Measurements from ENCODE around the gene TBKBP1. TPM values are rescaled to one million over a fixed set of nuclear protein-coding genes. Genes with fewer than 3 reads are reported as not detected.
A peak's percentile ranks its signal among the peaks of the same experiment; 100 is the strongest.

Gene TBKBP1
- total RNA-seq, 1 experiment from 2014 or later: 8.3 TPM

DNA sequence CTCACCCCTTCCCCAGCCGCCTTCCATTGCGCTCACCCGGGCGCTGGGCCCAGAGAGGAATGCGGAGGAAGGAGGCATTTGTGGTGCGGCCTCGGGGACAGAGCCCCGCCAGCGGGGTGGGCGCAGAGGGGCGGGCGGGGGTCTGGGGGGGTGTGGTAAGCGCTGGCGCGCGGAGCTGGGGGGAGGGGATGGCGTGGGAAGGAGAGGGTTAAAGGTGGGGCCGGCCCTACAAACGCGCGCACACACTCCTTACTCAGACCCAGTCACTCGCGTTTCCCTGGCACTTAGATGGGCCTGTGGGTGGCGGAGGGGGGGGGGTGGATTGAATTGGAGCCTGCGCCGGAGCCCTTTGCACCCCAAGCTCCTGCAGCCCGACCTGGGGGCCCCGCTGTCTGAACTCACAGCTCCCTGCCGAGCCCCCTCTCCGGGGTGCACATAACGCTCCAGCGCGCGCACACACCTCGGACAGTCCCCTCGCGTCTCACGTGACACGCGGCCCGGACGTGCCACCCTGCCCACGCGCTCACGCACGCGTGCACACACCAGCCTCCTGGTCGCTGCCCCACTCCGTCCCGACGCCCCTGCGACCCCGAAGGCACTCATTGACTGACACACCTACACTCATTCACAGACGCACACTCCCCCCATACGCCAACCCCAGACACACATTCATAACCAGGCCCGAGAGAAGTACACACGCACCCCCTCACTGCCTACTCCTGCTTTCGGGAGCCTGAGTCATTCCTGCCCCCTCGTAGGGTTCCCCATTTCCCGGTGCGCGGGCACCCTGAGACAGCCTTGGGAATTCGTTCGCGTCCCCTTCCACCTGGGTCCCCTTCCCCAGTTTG lies 844 bp downstream of the TBKBP1 start:
- in situ Hi-C loops (cut with HindIII; ENCODE audit: low pct_unique_long_range_greater_than_20kb, low sequenced_read_pairs): no loop called here
- no peak for DNase-seq (ENCODE audit: low read depth, low spot score)

DNA sequence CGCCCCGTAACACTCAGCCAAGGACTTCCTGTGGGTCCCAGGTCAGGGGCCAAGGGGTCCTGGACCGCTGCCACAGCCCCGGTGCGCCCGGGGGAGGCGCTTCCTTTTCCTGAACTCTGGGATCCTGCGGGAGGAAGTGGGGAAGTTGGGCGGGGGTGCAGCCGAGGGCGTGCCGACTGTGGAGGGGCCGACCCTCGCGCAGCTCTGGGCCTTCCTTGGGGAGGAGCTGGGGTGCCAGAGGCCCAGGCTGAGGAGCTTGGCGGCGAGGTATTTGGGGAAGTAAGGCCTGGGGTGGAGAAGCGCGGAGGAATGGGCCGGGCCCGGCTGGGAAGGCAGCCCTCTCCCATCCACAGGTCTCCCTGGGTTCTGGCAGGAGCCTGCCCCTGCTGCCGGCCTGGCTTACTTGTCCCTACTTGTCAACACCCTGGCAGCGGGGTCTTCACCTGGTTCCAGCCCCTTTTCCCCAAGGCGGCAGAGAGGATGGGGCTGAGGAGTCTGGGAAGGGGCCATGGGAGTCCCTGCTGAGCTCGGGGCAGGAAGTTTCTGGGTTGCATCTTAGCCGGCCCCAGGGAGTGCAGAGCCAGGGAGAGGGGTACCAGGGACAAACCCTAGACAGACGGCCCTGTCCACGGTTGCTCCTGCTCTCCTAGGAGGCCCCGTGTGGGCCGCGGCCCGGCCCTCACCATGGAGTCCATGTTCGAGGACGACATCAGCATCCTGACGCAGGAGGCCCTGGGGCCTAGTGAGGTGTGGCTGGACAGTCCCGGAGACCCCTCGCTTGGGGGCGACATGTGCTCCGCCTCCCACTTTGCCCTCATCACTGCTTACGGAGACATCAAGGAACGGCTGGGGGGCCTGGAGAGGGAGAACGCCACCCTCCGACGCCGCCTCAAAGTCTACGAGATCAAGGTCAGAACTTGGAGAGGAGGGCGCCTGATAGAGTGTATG lies 1.7 kb downstream of the TBKBP1 start:
- in situ Hi-C loops (cut with HindIII; ENCODE audit: low pct_unique_long_range_greater_than_20kb, low sequenced_read_pairs): no loop called here
- DNase-seq (ENCODE audit: low read depth, low spot score): no peak

DNA sequence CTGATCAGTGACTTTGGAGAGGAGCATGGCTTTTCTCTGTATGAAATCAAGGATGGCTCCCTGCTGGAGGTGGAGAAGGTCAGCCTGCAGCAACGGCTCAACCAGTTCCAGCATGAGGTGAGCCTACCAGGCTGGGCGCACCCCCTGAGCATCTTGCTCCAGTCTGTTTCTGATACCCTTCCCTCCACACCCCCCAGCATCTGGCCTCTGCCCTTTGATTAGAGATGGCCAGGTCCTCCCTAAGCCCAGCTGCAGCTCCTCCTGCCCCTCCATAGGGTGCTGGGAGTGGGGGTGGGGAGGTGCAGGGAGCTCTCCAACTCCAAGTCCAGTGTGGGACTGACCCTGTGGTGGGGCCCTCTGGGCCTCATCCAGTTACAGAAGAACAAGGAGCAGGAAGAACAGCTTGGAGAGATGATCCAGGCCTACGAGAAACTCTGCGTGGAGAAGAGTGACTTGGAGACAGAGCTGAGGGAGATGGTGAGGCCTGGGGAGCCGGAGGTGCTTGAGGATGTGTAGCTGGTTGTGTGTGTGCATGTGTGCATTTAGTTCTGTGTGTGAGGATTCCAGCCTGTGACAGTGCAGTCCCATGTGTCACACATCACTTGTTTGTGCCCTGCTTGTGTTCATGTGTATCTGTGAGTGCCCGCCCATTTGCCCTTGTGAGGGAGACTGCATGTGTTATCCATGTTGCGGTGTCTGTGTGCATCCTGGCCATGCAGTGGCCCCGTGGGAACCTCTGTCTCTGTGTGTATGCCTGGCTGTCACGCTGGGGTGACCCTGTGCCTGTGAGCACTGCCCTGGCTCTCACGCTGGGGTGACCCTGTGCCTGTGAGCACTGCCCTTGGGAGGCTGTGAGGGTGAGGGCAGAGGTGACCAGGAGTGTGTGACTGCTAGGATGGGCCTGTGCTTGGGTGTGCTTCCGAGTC lies 3.0 kb downstream of the TBKBP1 start:
- in situ Hi-C loops (cut with HindIII; ENCODE audit: low pct_unique_long_range_greater_than_20kb, low sequenced_read_pairs): no loop called here
- DNase-seq (ENCODE audit: low read depth, low spot score): no peak

DNA sequence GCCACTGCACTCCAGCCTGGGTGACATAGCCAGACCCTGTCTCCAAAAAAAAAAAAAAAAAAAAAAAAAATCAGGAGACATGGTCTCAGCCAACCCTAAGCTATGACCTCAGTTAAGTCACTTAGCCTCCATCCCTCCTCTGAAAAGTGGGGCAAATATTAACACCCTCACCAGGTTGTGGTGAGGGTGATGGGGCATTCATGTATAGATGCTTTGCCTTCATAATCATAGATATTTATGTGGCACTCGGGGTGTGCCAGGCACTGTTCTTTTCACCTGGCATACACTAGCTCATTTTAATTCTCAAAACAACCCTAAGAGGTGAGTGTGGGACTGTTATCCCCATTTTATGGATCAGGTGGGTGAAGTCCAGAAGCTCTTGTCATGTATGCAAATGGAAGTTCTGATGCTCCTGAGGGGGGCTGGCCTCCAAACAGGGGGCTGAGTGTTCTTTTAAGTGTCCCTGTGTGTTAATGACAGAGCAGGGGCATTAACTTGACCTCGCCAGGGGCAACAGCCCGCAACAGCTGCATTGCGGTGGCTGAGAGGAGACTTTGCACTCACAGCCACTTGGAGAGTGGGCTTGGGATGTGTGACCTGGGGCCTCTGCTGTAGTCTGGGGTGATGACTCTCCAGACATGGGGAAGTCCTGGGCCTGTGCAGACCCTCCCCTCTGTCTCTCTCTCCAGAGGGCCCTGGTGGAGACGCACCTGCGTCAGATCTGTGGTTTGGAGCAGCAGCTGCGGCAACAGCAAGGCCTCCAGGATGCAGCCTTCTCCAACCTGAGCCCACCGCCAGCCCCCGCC lies 4.1 kb downstream of the TBKBP1 start:
- no peak for DNase-seq (ENCODE audit: low read depth, low spot score)
- in situ Hi-C loops (cut with HindIII; ENCODE audit: low pct_unique_long_range_greater_than_20kb, low sequenced_read_pairs): no loop called here

DNA sequence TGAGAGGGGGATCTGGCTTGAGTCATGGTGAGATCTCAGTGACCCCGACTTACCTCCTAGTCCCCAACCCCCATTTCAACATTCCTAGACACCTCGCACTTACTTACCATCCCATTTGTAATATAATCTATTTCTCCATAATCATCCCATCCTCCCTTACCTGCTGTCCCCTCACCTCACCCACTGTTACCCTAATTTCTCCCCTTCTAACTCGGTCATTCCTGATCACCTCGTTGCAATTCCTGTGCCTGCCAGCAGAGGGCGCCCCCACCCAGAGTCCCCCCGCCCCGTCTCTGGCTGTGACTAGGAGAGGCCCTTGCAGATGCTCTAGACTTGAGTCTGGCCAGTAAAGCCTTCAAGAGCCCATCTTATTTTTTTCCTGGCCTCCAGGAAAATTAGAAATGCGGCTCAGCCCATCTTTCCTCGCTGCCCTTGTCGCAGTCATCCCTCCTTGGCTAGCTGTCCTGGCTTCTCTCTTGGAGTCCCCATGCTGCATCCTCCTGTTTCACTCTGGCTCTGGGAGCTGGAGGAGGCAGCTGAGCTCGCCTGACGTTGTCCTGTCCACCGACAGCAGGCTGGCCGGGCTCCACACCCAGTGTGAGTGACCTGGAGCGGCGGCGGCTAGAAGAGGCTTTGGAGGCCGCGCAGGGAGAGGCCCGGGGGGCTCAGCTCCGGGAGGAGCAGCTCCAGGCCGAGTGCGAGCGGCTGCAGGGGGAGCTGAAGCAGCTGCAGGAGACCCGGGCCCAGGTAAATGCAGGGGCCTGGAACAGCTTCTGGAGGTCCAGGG lies 5.0 kb downstream of the TBKBP1 start:
- in situ Hi-C loops (cut with HindIII; ENCODE audit: low pct_unique_long_range_greater_than_20kb, low sequenced_read_pairs): no loop called here
- DNase-seq (ENCODE audit: low read depth, low spot score): peak; percentile 63

DNA sequence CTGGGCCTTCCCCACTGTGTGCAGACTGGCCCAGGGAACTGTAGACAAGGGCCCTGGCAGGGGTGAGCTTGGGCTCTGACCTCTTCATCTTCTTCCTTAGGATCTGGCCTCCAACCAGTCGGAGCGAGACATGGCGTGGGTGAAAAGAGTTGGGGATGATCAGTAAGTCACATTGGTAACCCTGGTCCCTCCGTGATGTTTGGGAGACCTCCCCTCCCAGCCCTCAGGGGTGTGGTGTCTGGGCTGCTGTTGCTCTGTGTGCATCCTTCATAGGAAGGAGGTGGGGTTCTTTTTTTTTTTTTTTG lies 5.5 kb downstream of the TBKBP1 start:
- in situ Hi-C loops (cut with HindIII; ENCODE audit: low pct_unique_long_range_greater_than_20kb, low sequenced_read_pairs): no loop called here
- DNase-seq (ENCODE audit: low read depth, low spot score): no peak

DNA sequence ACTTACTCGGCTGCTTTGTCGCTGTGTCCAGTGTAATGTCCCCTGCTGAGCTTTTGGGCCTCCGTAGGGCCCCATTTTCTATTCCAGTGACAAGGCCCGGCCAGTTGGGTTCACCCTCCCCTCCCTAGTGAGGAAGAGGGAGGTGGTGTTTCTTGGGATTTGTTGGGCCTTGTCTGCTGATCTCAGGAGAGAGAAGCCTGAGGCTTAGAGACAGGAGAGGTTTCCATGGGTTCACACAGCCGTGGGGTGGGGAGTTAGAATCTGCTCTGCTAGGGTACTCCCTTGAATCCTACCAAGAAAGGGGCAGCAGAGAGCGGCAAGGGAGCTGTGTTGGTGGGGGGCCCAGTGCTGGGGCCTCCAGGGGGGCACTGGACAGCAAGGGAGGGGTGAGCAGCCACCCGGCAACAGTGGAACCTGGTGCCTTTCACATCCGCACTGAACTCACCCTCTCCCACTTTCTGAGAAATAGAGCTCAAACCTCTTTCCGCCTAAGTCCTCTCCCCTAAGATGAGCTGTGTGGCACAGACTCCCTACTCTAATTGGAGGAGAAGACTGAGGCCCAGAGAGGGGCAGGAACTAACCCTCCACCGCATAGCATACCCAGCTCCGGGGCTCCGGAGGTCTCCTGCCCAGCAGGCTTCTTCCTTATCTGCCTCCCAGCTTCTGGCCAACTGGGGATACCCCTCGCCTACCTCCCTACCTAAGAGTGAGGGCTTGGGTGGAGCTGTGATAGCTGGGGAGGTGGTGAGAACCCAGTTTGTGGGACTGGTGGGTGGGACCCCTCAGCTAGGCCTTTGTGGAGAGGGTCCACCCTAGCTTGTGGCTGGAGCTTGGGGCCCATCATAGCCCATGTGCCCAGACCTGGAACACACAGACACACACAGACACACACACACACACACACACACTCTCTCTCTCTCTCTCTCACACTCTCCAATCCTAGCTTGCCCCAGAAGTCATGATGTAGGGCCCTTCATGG lies 6.8 kb downstream of the TBKBP1 start:
- in situ Hi-C loops (cut with HindIII; ENCODE audit: low pct_unique_long_range_greater_than_20kb, low sequenced_read_pairs): no loop called here

DNA sequence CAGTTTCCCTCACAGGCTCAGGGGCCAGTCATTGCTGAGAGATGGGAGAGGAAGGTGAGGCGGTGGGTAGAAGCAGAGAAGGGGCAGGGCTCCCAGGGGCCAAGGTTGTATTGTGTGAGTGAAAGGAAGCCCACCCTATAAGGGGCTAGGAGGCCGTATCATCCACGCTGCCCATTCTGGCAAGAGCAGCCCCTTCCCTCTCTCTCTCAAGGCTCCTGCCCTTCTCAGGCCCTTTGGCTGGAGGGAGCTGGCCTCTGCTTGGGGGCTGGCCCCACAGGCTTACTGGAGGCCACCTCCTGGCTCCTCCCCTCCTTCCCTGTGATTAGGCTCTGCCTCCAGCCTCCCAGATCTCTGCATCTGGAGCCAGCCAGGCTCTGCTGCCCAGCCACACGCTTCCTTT lies 7.6 kb downstream of the TBKBP1 start:
- no peak for DNase-seq (ENCODE audit: low read depth, low spot score)
- in situ Hi-C loops (cut with HindIII; ENCODE audit: low pct_unique_long_range_greater_than_20kb, low sequenced_read_pairs): no loop called here

More for the DNA sequence above, 6.8 kb downstream of the TBKBP1 start:
- DNase-seq (ENCODE audit: low read depth, low spot score): no peak

DNA sequence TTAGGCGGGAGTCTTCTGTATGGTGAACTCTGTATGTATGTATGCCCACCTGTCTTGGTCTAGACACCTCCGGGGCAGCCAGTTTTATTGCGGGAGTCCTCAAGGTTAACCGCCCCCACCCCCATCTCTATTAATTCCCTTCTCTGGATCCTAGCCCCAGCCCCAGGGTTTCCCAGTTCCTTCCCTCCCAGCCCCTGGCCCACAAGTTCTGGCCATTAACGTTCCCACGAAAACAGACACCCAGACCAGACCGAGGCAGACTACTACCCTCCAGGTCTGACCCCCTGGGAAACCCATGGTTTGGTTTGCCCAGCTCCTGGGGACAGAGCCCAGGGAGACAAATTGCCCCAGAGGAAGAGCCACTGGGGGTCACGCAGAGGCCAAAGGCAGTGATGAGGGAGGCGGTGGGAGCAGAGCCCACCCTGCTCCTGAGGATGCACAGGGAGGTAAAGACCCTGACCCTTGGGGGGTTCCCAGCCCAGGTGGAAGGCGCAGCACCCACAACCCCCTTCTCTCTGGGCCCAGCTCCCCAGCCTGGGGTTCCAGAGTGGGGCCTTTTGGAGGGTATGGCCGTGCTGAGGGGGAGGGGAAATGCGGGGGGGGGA lies 8.5 kb downstream of the TBKBP1 start:
- in situ Hi-C loops (cut with HindIII; ENCODE audit: low pct_unique_long_range_greater_than_20kb, low sequenced_read_pairs): no loop called here
- DNase-seq (ENCODE audit: low read depth, low spot score): no peak

DNA sequence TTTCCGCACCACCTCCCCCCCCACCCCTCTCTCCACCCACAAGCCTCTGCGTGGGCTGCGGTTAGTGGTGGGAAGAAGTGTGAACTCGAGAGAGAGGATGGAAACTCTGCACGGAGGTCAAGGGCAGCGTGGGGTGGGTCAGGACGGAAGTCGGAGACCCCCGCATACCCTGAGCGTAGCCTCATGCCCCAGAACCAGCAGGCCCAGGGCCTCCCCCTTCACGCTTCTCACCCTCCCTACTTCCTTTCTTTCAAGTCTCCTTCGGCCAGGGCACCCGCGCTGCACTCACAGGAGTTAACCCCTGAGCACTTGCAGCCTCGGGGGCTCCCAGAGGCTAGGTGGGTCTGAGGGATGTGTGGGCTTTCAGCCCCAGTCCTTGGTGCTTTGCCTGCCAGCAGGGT lies 9.2 kb downstream of the TBKBP1 start:
- in situ Hi-C loops (cut with HindIII; ENCODE audit: low pct_unique_long_range_greater_than_20kb, low sequenced_read_pairs): no loop called here
- DNase-seq (ENCODE audit: low read depth, low spot score): no peak

DNA sequence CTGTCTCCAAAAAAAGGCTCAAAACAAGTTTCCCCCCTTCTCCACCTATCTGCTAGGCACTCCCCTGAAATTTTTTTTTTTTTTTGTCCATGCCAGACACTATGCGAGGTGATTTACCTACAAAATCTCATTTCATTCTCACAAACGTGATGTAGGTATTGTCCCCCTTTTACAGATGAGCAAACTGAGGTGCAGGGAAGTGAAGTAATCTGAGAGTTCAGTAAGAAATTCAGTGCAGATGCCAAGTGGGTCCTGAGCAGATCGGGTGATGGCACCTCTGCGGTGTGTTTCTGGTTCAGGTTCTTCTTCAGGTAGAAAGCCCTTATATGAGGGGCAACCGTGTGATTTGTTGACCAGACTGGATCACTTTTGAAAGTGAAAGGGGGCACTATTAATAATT lies 9.7 kb downstream of the TBKBP1 start:
- no peak for DNase-seq (ENCODE audit: low read depth, low spot score)
- in situ Hi-C loops (cut with HindIII; ENCODE audit: low pct_unique_long_range_greater_than_20kb, low sequenced_read_pairs): no loop called here

DNA sequence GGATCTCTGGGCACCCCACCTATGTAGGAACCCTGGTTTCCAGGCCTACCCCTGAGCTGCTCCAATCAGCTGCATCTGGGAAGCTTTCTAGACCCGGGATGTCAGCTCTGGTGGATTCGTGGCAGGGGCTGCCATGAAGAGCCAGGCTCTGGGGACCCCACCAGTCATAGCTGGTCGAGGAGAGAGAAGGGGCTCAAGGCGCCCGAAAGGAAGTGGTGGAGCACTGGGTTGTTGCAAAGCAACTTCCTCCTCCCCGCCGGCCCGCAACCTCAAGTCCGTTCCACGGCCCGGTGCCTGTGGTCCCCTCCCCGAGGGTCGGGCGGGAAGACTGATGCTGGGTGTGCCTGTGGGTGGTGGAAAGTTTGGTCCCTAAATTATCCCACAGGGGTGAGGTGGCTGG lies 10.2 kb downstream of the TBKBP1 start:
- in situ Hi-C loops (cut with HindIII; ENCODE audit: low pct_unique_long_range_greater_than_20kb, low sequenced_read_pairs): no loop called here
- DNase-seq (ENCODE audit: low read depth, low spot score): no peak

DNA sequence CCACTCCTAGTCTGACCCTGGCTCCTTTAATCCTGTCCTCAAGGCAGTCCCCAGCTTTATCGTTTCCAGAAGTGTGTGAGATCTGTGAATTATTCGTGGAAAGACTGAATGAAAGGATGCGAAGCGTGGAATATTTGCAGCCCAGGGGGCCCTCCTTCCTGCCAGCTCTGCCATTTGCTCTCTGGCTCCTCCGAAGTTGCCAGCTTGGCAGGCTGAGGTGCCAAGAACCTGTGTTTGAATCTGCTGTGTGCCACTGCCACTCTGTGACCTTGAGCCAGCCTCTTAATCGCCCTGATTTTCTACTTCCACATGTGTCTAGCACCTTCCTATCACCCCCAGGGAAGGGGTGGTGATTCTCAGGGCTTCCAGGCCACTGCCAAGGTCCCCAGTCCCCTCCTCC lies 10.8 kb downstream of the TBKBP1 start:
- DNase-seq (ENCODE audit: low read depth, low spot score): no peak
- in situ Hi-C loops (cut with HindIII; ENCODE audit: low pct_unique_long_range_greater_than_20kb, low sequenced_read_pairs): no loop called here

DNA sequence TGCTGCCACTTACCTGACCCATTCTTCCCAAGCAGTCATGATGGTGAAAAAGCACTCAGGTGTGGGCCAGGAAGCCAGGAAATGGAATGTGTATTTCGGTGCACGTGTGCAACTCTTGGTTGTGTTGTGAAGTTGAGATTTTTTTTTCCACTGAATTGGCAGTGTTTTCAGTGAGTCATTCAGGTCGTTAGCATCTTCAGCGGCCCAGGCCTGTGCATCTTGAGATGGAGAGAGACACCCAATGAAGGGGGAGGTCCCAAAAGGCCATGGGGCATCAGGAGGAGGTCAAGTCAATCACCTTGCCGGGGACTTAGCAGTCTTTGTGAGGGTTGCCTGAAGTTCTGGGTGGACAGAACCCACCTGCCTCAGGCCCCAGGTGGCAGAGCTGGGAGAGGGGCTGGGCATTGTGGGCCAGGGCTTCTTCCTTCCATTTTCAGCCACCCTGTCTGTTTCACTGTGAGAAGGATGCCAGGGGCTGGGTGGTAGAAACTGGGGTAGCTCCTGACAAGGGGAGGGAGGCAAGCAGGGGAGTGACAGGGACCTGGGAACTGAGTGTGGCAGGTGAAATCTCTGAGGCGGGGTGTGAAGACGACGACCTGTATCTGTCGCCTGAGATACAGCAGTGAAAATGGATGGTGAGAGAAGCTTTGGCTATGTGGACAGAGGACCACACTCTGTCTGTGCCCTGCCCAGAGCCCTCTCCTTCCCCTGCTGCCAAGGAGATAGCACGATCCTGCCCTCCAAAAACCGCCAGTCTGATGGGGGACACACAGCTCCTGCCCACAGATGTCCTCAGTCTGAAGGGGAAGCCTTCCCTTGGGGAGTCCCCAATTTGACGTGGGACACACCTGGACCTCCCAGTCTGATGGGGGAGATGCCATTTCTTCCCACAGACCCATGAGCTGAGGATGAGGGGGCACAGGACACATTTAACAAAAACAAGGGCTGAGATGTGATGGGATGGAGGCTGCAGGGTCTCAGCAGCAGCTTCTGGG lies 11.9 kb downstream of the TBKBP1 start:
- DNase-seq (ENCODE audit: low read depth, low spot score): no peak
- in situ Hi-C loops (cut with HindIII; ENCODE audit: low pct_unique_long_range_greater_than_20kb, low sequenced_read_pairs): no loop called here

All from SK-MEL-5 (cell line).